ENCODE measurements around the gene DTX1.

The DTX1 gene

DNA sequence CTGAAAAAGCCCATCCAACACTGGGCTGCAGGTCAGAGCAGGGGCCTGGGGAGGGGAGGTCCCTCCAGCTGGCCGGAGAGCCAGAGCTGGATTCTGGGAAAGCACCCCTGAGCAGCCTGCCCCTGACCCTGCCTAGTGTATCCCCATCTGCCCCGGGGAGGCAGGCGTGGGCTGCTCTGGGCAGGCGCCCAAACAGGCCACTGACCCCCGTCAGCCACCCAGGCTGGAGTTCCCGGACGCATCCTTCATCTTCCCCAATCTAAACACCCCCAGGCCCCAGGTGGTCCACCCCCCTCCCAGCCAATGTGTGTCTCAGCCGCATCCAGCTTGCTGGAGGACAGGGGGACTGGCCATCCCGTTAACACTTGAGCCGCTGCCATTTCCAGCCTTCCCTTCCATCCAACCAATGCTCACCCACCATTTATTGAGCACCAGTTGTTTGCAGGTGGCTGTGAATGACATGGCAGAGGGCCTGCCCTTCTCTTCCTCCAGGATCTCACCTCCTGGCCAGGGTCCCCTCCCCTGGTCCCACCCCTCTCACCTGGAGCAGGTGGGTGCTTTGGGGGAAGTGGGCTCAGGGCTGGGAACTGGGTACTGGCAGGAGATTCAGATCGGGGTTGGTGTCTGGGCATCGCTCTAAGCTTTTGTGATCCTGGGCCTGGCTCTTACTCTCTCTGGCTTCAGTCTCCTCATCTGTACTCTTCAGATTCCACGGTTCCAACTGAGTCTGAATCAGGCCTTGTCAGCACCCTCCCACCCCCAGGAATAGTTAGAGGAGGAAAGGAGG lies 743 bp upstream of the DTX1 start:
- TF ChIP-seq GLIS1 (tag by site-specific recombination; IDR thresholded peaks at IDR 0.05), result 0 out of 2 replicates have a peak, but pooled peaks have one; percentile 16
- no peak for TF ChIP-seq ZNF223 (tag by site-specific recombination; IDR thresholded peaks at IDR 0.05)
- no peaks in the 10 kb centered on the region for H3K36me3 ChIP-seq (ENCODE audit: control insufficient read depth in 2 of 2, insufficient read depth in 1 of 2, low read length in 2 of 2)
- ChIA-PET POLR2A (no interaction called here), CTCF (interaction anchor here (0.5 to 0.6 kb wide), 2 partner anchors 27 to 42 kb away, joined by 4 read pairs; no protein-coding TSS in a partner anchor)
- no peak overlapping the region for H3K4me3 ChIP-seq (ENCODE audit: low read depth, low read length)
- H3K4me1 ChIP-seq (ENCODE audit: control insufficient read depth, insufficient read depth, low read length), result no peaks in the 10 kb centered on the region
- no peak overlapping the region for H3K27ac ChIP-seq (ENCODE audit: extremely low read depth, low read depth, low read length)
- H3K9me3 ChIP-seq (ENCODE audit: control insufficient read depth, insufficient read depth, low read depth, low read length), result no peaks in the 10 kb centered on the region

DNA sequence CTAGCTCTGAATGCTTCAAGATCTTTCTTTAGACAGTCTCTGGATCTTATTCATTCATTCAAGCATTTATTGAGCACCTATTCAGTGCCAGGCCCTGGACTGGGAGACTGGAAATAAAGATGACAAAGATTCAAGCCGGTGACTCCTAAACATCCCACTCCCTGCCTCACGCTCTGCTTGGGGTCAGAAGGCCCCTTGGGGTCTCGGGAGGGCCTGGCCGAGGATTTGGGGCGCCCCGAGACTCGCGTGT lies 224 bp upstream of the DTX1 start:
- ChIA-PET CTCF (interaction anchor here (0.5 to 0.6 kb wide), 2 partner anchors 27 to 41 kb away, joined by 4 read pairs; no protein-coding TSS in a partner anchor), POLR2A (no interaction called here)
- H3K36me3 ChIP-seq (ENCODE audit: control insufficient read depth in 2 of 2, insufficient read depth in 1 of 2, low read length in 2 of 2), result no peaks in the 10 kb centered on the region
- H3K9me3 ChIP-seq (ENCODE audit: control insufficient read depth, insufficient read depth, low read depth, low read length), result no peaks in the 10 kb centered on the region
- H3K4me1 ChIP-seq (ENCODE audit: control insufficient read depth, insufficient read depth, low read length), result no peaks in the 10 kb centered on the region
- H3K27ac ChIP-seq (ENCODE audit: extremely low read depth, low read depth, low read length), result no peak overlapping the region
- TF ChIP-seq, protein P1, sequence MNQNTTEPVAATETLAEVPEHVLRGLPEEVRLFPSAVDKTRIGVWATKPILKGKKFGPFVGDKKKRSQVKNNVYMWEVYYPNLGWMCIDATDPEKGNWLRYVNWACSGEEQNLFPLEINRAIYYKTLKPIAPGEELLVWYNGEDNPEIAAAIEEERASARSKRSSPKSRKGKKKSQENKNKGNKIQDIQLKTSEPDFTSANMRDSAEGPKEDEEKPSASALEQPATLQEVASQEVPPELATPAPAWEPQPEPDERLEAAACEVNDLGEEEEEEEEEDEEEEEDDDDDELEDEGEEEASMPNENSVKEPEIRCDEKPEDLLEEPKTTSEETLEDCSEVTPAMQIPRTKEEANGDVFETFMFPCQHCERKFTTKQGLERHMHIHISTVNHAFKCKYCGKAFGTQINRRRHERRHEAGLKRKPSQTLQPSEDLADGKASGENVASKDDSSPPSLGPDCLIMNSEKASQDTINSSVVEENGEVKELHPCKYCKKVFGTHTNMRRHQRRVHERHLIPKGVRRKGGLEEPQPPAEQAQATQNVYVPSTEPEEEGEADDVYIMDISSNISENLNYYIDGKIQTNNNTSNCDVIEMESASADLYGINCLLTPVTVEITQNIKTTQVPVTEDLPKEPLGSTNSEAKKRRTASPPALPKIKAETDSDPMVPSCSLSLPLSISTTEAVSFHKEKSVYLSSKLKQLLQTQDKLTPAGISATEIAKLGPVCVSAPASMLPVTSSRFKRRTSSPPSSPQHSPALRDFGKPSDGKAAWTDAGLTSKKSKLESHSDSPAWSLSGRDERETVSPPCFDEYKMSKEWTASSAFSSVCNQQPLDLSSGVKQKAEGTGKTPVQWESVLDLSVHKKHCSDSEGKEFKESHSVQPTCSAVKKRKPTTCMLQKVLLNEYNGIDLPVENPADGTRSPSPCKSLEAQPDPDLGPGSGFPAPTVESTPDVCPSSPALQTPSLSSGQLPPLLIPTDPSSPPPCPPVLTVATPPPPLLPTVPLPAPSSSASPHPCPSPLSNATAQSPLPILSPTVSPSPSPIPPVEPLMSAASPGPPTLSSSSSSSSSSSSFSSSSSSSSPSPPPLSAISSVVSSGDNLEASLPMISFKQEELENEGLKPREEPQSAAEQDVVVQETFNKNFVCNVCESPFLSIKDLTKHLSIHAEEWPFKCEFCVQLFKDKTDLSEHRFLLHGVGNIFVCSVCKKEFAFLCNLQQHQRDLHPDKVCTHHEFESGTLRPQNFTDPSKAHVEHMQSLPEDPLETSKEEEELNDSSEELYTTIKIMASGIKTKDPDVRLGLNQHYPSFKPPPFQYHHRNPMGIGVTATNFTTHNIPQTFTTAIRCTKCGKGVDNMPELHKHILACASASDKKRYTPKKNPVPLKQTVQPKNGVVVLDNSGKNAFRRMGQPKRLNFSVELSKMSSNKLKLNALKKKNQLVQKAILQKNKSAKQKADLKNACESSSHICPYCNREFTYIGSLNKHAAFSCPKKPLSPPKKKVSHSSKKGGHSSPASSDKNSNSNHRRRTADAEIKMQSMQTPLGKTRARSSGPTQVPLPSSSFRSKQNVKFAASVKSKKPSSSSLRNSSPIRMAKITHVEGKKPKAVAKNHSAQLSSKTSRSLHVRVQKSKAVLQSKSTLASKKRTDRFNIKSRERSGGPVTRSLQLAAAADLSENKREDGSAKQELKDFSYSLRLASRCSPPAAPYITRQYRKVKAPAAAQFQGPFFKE (tag by site-specific recombination; IDR thresholded peaks at IDR 0.05; ENCODE audit: borderline replicate concordance), result no peak
- peak; percentile 80 for TF ChIP-seq ZNF664 (tag by site-specific recombination; IDR thresholded peaks at IDR 0.05)
- H3K4me3 ChIP-seq (ENCODE audit: low read depth, low read length), result no peak overlapping the region

DNA sequence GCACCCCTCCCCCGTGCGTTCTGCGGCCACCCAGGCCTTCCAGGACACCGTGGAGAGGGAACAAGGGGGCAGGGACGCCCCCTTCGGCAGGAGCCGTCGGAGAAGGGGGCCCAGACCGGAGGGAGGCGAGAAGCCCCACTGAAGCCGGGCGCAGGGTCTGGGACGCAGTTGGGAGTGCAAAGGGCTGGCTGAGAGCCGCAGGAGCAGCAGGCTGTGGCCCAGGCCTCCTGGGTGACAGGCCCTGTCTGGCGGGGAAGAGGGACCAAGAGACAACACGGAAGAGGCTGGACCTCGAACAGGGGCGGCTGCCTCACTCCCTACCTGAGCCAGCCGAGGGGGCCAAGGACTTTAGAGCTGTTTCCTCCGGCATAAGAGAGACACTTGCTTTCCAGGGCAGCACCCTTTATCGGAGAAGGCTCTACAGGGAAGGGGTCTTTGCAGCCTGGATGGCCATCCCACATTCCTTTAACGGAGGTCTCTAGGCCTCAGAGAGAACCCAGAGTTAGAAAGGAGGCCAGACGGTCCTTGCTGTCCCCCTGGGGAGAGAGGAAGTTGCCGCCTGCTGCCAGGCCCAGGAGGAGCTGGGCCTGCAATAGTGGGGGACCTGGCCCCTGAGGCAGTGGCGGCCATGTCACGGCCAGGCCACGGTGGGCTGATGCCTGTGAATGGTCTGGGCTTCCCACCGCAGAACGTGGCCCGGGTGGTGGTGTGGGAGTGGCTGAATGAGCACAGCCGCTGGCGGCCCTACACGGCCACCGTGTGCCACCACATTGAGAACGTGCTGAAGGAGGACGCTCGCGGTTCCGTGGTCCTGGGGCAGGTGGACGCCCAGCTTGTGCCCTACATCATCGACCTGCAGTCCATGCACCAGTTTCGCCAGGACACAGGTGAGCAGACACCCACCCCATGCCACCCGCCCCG lies 1.3 kb downstream of the DTX1 start:
- H3K4me1 ChIP-seq (ENCODE audit: control insufficient read depth, insufficient read depth, low read length), result no peaks in the 10 kb centered on the region
- no peaks in the 10 kb centered on the region for H3K36me3 ChIP-seq (ENCODE audit: control insufficient read depth in 2 of 2, insufficient read depth in 1 of 2, low read length in 2 of 2)
- ChIA-PET CTCF (interaction anchor here (0.9 to 8.6 kb wide), 3 partner anchors 9 to 116 kb away, joined by 3 to 46 read pairs (median 4); no protein-coding TSS in a partner anchor), POLR2A (no interaction called here)
- no peak overlapping the region for H3K4me3 ChIP-seq (ENCODE audit: low read depth, low read length)
- no peaks in the 10 kb centered on the region for H3K9me3 ChIP-seq (ENCODE audit: control insufficient read depth, insufficient read depth, low read depth, low read length)
- no peak overlapping the region for H3K27ac ChIP-seq (ENCODE audit: extremely low read depth, low read depth, low read length)
- TF ChIP-seq ZNF19 (tag by site-specific recombination; IDR thresholded peaks at IDR 0.05; ENCODE audit: low read depth), result no peak
- no peak for TF ChIP-seq HOXD13 (CRISPR knock-in tag; IDR thresholded peaks at IDR 0.05; ENCODE audit: borderline replicate concordance)
- no peak for TF ChIP-seq ZNF157 (tag by site-specific recombination; IDR thresholded peaks at IDR 0.05)
- no peak for TF ChIP-seq ZNF544 (tag by site-specific recombination; IDR thresholded peaks at IDR 0.05)
- TF ChIP-seq, protein P2, sequence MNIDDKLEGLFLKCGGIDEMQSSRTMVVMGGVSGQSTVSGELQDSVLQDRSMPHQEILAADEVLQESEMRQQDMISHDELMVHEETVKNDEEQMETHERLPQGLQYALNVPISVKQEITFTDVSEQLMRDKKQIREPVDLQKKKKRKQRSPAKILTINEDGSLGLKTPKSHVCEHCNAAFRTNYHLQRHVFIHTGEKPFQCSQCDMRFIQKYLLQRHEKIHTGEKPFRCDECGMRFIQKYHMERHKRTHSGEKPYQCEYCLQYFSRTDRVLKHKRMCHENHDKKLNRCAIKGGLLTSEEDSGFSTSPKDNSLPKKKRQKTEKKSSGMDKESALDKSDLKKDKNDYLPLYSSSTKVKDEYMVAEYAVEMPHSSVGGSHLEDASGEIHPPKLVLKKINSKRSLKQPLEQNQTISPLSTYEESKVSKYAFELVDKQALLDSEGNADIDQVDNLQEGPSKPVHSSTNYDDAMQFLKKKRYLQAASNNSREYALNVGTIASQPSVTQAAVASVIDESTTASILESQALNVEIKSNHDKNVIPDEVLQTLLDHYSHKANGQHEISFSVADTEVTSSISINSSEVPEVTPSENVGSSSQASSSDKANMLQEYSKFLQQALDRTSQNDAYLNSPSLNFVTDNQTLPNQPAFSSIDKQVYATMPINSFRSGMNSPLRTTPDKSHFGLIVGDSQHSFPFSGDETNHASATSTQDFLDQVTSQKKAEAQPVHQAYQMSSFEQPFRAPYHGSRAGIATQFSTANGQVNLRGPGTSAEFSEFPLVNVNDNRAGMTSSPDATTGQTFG (tag by site-specific recombination; IDR thresholded peaks at IDR 0.05; ENCODE audit: borderline replicate concordance), result no peak
- no peak for TF ChIP-seq ZNF596 (tag by site-specific recombination; IDR thresholded peaks at IDR 0.05)
- TF ChIP-seq, protein P3, sequence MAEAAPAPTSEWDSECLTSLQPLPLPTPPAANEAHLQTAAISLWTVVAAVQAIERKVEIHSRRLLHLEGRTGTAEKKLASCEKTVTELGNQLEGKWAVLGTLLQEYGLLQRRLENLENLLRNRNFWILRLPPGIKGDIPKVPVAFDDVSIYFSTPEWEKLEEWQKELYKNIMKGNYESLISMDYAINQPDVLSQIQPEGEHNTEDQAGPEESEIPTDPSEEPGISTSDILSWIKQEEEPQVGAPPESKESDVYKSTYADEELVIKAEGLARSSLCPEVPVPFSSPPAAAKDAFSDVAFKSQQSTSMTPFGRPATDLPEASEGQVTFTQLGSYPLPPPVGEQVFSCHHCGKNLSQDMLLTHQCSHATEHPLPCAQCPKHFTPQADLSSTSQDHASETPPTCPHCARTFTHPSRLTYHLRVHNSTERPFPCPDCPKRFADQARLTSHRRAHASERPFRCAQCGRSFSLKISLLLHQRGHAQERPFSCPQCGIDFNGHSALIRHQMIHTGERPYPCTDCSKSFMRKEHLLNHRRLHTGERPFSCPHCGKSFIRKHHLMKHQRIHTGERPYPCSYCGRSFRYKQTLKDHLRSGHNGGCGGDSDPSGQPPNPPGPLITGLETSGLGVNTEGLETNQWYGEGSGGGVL (tag by site-specific recombination; IDR thresholded peaks at IDR 0.05), result no peak
- TF ChIP-seq ZNF24 (tag by site-specific recombination; IDR thresholded peaks at IDR 0.05), result no peak
- TF ChIP-seq ZNF433 (tag by site-specific recombination; IDR thresholded peaks at IDR 0.05; ENCODE audit: low read depth), result no peak
- TF ChIP-seq ZNF621 (tag by site-specific recombination; IDR thresholded peaks at IDR 0.05), result no peak
- TF ChIP-seq YY2 (tag by site-specific recombination; IDR thresholded peaks at IDR 0.05), result no peak
- TF ChIP-seq ZSCAN30 (tag by site-specific recombination; IDR thresholded peaks at IDR 0.05), result no peak
- no peak for TF ChIP-seq ZNF133 (tag by site-specific recombination; IDR thresholded peaks at IDR 0.05)
- TF ChIP-seq ZNF132 (tag by site-specific recombination; IDR thresholded peaks at IDR 0.05; ENCODE audit: borderline replicate concordance), result no peak
- TF ChIP-seq KLF7 (tag by site-specific recombination; IDR thresholded peaks at IDR 0.05; ENCODE audit: borderline replicate concordance), result no peak

Data from HEK293 (cell line).